AG04450 (cell line): ENCODE results near the gene LGMN. TPM values are rescaled to one million over a fixed set of nuclear protein-coding genes. Genes with fewer than 3 reads are reported as not detected.
"Not testable (repeated sequence)": the region's sequence is repeated elsewhere in the genome, so short reads cannot be mapped to it uniquely, and the experiment has no call there.

Source experiments
- CTCF ChIA-PET: fragments of 300-600, 350-600 bp; formaldehyde crosslinking; extraction: SDS; loops from one replicate; lab custom pipeline; 2022; ENCODE audit warnings: antibody characterized with exemption, inconsistent platforms; lab: Charles Lee
- POLR2A ChIA-PET: fragments of 350-600 bp; formaldehyde crosslinking; extraction: SDS; loops from one replicate; lab custom pipeline; 2021; ENCODE audit warnings: antibody characterized with exemption, inconsistent platforms; lab: Yijun Ruan, JAX
- DNase-seq: peaks from one replicate; pipeline ENCODE4 v3.0.0-alpha.2; 2011; ENCODE audit warnings: low read depth, low spot score
- H3K27ac ChIP-seq: one replicate; pipeline ENCODE4 v1.5.1; 2012; ENCODE audit warnings: low read depth, low read length, control low read depth
- H3K27me3 ChIP-seq: one replicate; pipeline ENCODE4 v1.6.0; 2012; ENCODE audit warnings: low read length; ENCODE audit not compliant: control insufficient read depth, insufficient read depth
- H3K4me3 ChIP-seq: 2 replicates; pipeline ENCODE4 v1.5.1; 2011; ENCODE audit warnings: mild to moderate bottlenecking, low read depth, low read length, control low read depth
- H3K9me3 ChIP-seq: 2 replicates; pipeline ENCODE4 v1.5.1; 2012; ENCODE audit warnings: low read length; ENCODE audit not compliant: control insufficient read depth, insufficient read depth
- CTCF ChIP-seq: IDR thresholded peaks from 2 replicates; pipeline ENCODE4 v1.5.1; 2011; ENCODE audit warnings: low read depth, low read length, control low read depth, inconsistent platforms
- polyA plus RNA-seq: library from polyadenylated mRNA; depleted of rRNA; stranded (reverse); fragments of >200 nt; gene quantifications from 2 replicates; pipeline ENCODE4 v1.2.3, GENCODE V29; 2011

The LGMN gene
- polyA plus RNA-seq, 1 experiment, result 21.8 TPM

- Histone ChIP-seq H3K4me3 (no peak overlapping the region), H3K9me3 (no peaks in the 10 kb centered on the region; the same call in 1 of the 2 replicates), H3K27ac (no peak overlapping the region), H3K27me3 (peaks cover 15% of the 10 kb centered on the region)
- no peak for TF ChIP-seq CTCF
- POLR2A ChIA-PET, result no interaction called here
- DNase-seq, result no peak
- CTCF ChIA-PET, result no interaction called here
These were observed 4.8 kb upstream of the LGMN start for GRCh38 chr14:92753250-92753649.

- no peak for DNase-seq
- ChIA-PET CTCF (no interaction called here), POLR2A (no interaction called here)
- no peaks in the 10 kb centered on the region; the same call in 1 of the 2 replicates for H3K9me3 ChIP-seq
- no peak for TF ChIP-seq CTCF
- H3K4me3 ChIP-seq, result no peak overlapping the region
- no peak overlapping the region for H3K27ac ChIP-seq
- H3K27me3 ChIP-seq, result peaks cover 15% of the 10 kb centered on the region
These were observed 3.4 kb upstream of the LGMN start for GRCh38 chr14:92751819-92752218.

GRCh38 chr14:92750994-92751400 lies 2.6 kb upstream of the LGMN start:
- Histone ChIP-seq H3K9me3 (no peaks in the 10 kb centered on the region; the same call in 1 of the 2 replicates), H3K27ac (no peak overlapping the region), H3K27me3 (peaks cover 14% of the 10 kb centered on the region), H3K4me3 (no peak overlapping the region)
- no peak for TF ChIP-seq CTCF
- ChIA-PET CTCF (interaction anchor here (0.6 to 1.3 kb wide), 2 partner anchors 33 to 422 kb away, joined by 4 to 5 read pairs; no protein-coding TSS in a partner anchor), POLR2A (no interaction called here)
- no peak for DNase-seq

GRCh38 chr14:92750222-92750728 lies 1.8 kb upstream of the LGMN start:
- CTCF ChIA-PET, result interaction anchor here (0.6 to 1.3 kb wide), 2 partner anchors 34 to 423 kb away, joined by 4 to 5 read pairs; no protein-coding TSS in a partner anchor
- POLR2A ChIA-PET, result not testable (repeated sequence)

GRCh38 chr14:92747701-92748258 lies 647 bp downstream of the LGMN start:
- H3K4me3 ChIP-seq, result peak overlapping the region; percentile 69
- no peak overlapping the region for H3K27ac ChIP-seq
- POLR2A ChIA-PET, result interaction anchor here (0.5 to 2.0 kb wide), 4 partner anchors 17 to 162 kb away, joined by 3 to 12 read pairs (median 6); no protein-coding TSS in a partner anchor
- H3K9me3 ChIP-seq, result no peaks in the 10 kb centered on the region; the same call in 1 of the 2 replicates
- H3K27me3 ChIP-seq, result peaks cover 8% of the 10 kb centered on the region
- CTCF ChIA-PET, result no interaction called here
- no peak for DNase-seq
- no peak for TF ChIP-seq CTCF

More at GRCh38 chr14:92750222-92750728, 1.8 kb upstream of the LGMN start:
- not testable (repeated sequence) for H3K27ac ChIP-seq, DNase-seq, H3K4me3 ChIP-seq, H3K9me3 ChIP-seq
- H3K27me3 ChIP-seq, result peaks cover 10% of the 10 kb centered on the region
